HG03558 (cell line): ENCODE measurements around the gene PORCN.
A peak's percentile ranks its signal among the peaks of the same experiment; 100 is the strongest.

ENCODE experiments used
- ATAC-seq: cut with Tn5 transposase; IDR thresholded peaks from one replicate; pipeline ENCODE4 v1.9.1; 2021; ENCODE audit warnings: moderate number of reproducible peaks; ENCODE audit not compliant: unreplicated experiment; ENCODE audit errors: extremely low read depth

The PORCN gene

GRCh38 chrX:48475774-48476577, 32.8 kb upstream of the PORCN start, which contains the start of gene FTSJ1:
FTSJ1 (plus strand) TSS chrX:48476199; CDS start chrX:48478048, 1,849 bp downstream.
- peak; percentile 58 for ATAC-seq

GRCh38 chrX:48476919-48477318, 31.9 kb upstream of the PORCN start:
- ATAC-seq, result no peak

GRCh38 chrX:48477960-48478755, 30.6 kb upstream of the PORCN start:
- no peak for ATAC-seq

- no peak for ATAC-seq
Observed at GRCh38 chrX:48478806-48479205, 30.0 kb upstream of the PORCN start.

GRCh38 chrX:48480142-48480541, 28.6 kb upstream of the PORCN start:
- no peak for ATAC-seq

- ATAC-seq, result no peak
Observed at GRCh38 chrX:48480583-48480982, 28.2 kb upstream of the PORCN start.

- ATAC-seq, result no peak
Observed at GRCh38 chrX:48482526-48482925, 26.3 kb upstream of the PORCN start.

- ATAC-seq, result no peak
Observed at GRCh38 chrX:48487362-48487798, 21.4 kb upstream of the PORCN start.

- ATAC-seq, result no peak
Observed at GRCh38 chrX:48488034-48488433, 20.8 kb upstream of the PORCN start.

- no peak for ATAC-seq
Observed at GRCh38 chrX:48489296-48489695, 19.5 kb upstream of the PORCN start.

- ATAC-seq, result no peak
Observed at GRCh38 chrX:48489892-48490291, 18.9 kb upstream of the PORCN start.

- no peak for ATAC-seq
Observed at GRCh38 chrX:48490661-48491060, 18.1 kb upstream of the PORCN start.

GRCh38 chrX:48491809-48492208, 17.0 kb upstream of the PORCN start:
- no peak for ATAC-seq

- ATAC-seq, result no peak
Observed at GRCh38 chrX:48492293-48492910, 16.4 kb upstream of the PORCN start.

- ATAC-seq, result no peak
Observed at GRCh38 chrX:48493890-48494364, 14.9 kb upstream of the PORCN start.

GRCh38 chrX:48496660-48497059, 12.1 kb upstream of the PORCN start:
- no peak for ATAC-seq

GRCh38 chrX:48497871-48498270, 10.9 kb upstream of the PORCN start:
- ATAC-seq, result no peak

- ATAC-seq, result no peak
Observed at GRCh38 chrX:48498374-48498809, 10.4 kb upstream of the PORCN start.

- ATAC-seq, result no peak
Observed at GRCh38 chrX:48504261-48504660, 4.5 kb upstream of the PORCN start.

- ATAC-seq, result no peak
Observed at GRCh38 chrX:48505481-48505880, 3.3 kb upstream of the PORCN start.

GRCh38 chrX:48507246-48507645, 1.5 kb upstream of the PORCN start:
- no peak for ATAC-seq
